Epithelial cell of proximal tubule (primary cell): ENCODE results near the gene ACADM. TPM values are rescaled to one million over a fixed set of nuclear protein-coding genes. Genes with fewer than 3 reads are reported as not detected.
"Not testable (repeated sequence)": the region's sequence is repeated elsewhere in the genome, so short reads cannot be mapped to it uniquely, and the experiment has no call there.

Source experiments
- DNase-seq: peaks from one replicate; pipeline ENCODE4 v3.0.0-alpha.2; 2011; ENCODE audit warnings: low read depth
- H3K4me3 ChIP-seq: 2 replicates; pipeline ENCODE4 v1.5.1; 2011; ENCODE audit warnings: low read depth, mild to moderate bottlenecking, low read length
- total RNA-seq: library from RNA; depleted of rRNA; stranded (reverse); fragments of >200 nt; gene quantifications from 2 replicates; pipeline ENCODE4 v1.2.3, GENCODE V29; 2015
- TF ChIP-seq, protein P1 (sequence below): conservative IDR thresholded peaks from 2 replicates; pipeline ENCODE4 v1.5.1; 2012; ENCODE audit warnings: low read depth, mild to moderate bottlenecking, low read length

The ACADM gene
- total RNA-seq, 1 donor from 2014 or later, result 37.8 TPM

DNA sequence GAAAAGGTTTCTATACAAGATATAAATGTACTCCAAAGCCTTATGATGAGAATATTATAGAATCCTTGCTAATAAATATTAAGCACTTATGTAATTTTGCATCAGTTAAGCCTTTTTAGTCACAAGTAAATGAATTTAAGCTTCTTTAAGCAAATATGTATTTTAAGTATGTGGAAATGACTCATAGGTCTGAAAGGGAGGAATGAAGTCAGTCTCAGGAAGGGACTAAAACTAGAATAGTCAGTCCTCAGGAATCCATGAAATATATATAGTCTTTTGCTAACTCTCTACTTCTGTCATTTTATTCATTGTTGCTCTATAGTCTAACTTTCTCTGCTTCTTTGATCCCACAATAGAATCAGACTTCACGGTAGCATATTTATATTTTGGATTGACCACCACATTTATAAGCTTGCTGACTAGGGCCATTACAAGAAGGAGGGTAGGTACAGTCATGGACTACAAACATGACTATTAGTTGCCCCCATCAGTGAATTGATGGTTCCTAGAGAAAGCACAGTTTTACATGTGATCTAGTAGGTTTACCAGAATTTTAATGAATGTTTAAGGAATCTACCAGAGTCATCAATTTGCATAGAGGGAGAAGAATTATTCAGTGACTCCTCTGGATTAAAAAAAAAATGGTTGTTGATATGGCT, 41.3 kb downstream of the ACADM start:
- DNase-seq, result peak; percentile 32
- TF ChIP-seq, protein P1, sequence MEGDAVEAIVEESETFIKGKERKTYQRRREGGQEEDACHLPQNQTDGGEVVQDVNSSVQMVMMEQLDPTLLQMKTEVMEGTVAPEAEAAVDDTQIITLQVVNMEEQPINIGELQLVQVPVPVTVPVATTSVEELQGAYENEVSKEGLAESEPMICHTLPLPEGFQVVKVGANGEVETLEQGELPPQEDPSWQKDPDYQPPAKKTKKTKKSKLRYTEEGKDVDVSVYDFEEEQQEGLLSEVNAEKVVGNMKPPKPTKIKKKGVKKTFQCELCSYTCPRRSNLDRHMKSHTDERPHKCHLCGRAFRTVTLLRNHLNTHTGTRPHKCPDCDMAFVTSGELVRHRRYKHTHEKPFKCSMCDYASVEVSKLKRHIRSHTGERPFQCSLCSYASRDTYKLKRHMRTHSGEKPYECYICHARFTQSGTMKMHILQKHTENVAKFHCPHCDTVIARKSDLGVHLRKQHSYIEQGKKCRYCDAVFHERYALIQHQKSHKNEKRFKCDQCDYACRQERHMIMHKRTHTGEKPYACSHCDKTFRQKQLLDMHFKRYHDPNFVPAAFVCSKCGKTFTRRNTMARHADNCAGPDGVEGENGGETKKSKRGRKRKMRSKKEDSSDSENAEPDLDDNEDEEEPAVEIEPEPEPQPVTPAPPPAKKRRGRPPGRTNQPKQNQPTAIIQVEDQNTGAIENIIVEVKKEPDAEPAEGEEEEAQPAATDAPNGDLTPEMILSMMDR, result no peak
- H3K4me3 ChIP-seq, result no peak overlapping the region

DNA sequence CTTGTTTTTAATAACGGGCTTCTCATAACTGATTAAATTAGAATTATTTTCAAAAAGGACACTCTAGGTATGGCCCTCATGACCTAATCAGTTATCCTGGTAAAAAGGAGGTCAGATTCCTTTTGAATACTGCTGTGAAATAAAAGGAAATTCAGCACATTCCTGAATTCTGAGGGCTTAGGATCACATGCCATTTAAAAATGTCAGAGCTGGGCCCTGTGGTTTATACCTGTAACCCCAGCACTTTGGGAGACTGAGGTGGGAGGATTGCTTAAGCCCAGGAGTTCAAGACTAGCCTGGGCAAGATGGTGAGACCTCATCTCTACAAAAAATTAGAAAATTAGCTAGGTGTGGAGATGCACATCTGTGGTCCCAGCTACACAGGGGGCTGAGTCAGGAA, 43.5 kb downstream of the ACADM start:
- DNase-seq, result no peak
- TF ChIP-seq, protein P1, result no peak
- no peak overlapping the region for H3K4me3 ChIP-seq

DNA sequence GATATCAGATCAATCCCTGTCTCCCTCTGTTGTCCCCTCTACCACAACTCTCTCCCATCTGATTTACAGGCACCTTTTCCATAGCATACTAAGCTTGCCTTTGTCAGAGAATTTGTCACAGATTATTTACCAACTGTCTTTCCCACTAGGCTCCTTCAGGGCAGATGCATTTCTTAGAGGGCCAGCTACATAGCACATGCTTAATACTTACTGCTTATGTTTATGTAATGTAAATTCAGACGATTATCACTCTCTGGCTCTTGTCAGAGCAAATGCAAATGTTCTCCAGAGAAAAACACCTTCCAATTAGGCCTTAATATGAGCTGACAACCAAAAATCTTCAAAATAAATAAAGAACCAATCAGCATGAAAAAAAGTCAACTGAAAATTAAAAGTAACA, 46.3 kb downstream of the ACADM start:
- no peak for DNase-seq
- no peak overlapping the region for H3K4me3 ChIP-seq

DNA sequence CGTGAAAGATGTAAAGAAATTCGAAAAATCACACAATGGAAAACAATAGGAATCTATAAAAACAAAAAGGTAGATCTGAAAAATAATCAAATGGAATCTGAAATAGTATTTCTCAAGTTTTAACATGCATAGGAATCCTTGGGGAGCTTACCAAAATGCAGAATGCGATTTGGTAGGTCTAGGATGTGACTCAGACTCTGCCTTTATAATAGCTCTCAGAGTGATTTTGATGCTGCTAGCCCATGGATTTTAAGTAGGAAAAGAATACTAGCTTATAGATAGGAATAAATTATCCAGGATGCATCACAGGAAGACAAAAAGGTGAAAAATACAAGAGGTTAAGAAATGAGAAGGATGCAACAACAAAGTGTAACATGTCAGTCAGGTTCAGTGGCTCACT, 47.5 kb downstream of the ACADM start:
- H3K4me3 ChIP-seq, result no peak overlapping the region
- TF ChIP-seq, protein P1, result no peak
- no peak for DNase-seq

More for the DNA sequence above, 46.3 kb downstream of the ACADM start:
- TF ChIP-seq, protein P1, result no peak

DNA sequence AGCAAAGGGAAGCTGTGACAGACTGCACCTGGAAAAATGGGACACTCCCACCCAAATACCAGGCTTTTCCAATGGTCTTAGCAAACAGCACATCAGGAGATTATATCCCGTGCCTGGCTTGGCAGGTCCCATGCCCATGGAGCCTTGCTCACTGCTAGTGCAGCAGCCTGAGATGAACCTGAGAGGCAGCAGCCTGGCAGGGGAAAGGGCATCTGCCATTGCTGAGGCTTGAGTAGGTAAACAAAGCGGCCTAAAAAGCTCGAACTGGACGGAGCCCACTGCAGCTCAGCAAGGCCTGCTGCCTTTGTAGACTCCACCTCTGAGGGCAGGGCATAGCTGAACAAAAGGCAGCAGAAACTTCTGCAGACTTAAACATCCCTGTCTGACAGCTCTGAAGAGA, 53.3 kb downstream of the ACADM start:
- not testable (repeated sequence) for DNase-seq, H3K4me3 ChIP-seq

DNA sequence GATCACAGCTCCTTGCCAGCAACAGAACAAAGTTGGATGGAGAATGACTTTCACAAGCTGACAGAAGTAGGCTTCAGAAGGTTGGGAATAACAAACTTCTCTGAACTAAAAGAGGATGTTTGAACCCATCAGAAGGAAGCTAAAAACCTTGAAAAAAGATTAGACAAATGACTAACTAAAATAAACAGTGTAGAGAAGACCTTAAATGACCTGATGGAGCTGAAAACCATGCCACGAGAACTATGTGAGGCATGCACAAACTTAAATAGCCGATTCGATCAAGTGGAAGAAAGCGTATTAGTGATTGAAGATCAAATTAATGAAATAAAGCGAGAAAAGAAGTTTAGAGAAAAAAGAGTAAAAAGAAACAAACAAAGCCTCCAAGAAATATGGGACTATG, 54.2 kb downstream of the ACADM start:
- H3K4me3 ChIP-seq, DNase-seq: not testable (repeated sequence)

DNA sequence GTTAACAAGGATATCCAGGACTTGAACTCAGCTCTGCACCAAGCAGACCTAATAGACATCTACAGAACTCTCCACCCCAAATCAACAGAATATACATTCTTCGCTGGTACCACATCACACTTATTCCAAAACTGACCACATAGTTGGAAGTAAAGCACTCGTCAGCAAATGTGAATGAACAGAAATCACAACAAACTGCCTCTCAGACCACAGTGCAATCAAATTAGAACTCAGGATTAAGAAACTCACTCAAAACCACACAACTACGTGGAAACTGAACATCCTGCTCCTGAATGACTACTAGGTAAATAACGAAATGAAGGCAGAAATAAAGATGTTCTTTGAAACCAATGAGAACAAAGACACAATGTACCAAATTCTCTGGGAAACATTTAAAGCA, 55.7 kb downstream of the ACADM start:
- not testable (repeated sequence) for DNase-seq, H3K4me3 ChIP-seq

DNA sequence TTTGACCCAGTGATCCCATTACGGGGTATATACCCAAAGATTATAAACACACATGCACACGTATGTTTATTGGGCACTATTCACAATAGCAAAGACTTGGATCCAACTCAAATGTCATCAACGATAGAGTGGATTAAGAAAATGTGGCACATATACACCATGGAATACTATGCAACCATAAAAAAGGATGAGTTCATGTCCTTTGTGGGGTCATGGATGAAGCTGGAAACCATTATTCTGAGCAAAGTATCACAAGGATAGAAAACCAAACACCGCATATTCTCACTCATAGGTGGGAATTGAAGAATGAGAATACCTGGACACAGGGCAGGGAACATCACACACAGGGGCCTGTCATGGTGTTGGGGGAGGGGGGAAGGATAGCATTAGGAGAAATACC, 59.4 kb downstream of the ACADM start:
- H3K4me3 ChIP-seq, DNase-seq: not testable (repeated sequence)

DNA sequence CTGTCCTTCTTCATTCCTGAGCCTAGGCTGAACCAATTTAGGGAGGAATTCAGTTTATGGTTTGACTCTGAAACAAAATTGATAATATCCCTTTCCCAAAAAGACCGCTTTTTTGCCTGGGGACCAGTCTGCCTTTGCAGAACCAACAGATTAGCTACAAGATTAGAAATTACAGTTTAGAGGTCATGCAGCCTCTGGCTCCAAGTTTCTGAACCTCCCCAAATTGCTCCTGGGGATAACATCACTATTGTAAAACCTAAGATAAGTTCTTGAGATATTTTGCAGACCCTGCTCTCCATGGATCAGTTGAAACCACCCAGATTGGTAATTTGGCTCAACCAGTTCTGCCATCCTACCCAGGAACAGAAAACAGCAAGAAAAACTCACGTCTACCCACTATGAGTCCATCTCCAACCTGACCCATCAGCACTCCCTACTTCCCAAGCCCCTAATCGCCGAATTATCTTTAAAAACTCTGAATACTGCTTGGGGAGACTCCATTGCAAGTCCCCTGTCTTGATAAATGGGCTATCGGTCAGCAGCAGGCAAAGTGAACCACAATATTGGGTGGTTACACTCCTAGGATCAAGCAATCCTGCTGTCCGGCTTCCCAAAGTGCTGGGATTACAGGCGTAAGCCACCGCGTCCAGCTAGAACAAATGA, 60.9 kb downstream of the ACADM start:
- TF ChIP-seq, protein P1, result no peak
- DNase-seq, result no peak
- H3K4me3 ChIP-seq, result peak overlapping the region; percentile 78
